ENCODE measurements around the gene KCNH2. TPM values are rescaled to one million over a fixed set of nuclear protein-coding genes. Genes with fewer than 3 reads are reported as not detected.

Gene KCNH2
- total and polyA plus RNA-seq, 2 of the 8 experiments (the other 6 are each of a cell fraction or from before 2014, with no cell fraction given) = 8.0 to 15.0 TPM

GRCh38 chr7:150972023-150972468 is 6.1 kb downstream of the KCNH2 start:
- ChIA-PET CTCF (ENCODE audit: partially characterized antibody) (interaction anchor here (2.4 to 27.0 kb wide), 4 partner anchors 2 to 37 kb away, joined by 17 to 797 read pairs (median 416); partner anchors contain the start of genes KCNH2 and NOS3), POLR2A (ENCODE audit: partially characterized antibody) (interaction anchor here (1.2 to 1.8 kb wide), 2 partner anchors 9 to 12 kb away, joined by 3 to 5 read pairs; no protein-coding TSS in a partner anchor)
- no peaks in the 10 kb centered on the region; the same call in 1 of the 2 replicates for H3K79me1 ChIP-seq (ENCODE audit: low read depth, low read length)
- H3K9ac ChIP-seq (replicated peaks in 1 of 4; ENCODE audit: extremely low read depth in 1 of 4, low read depth in 3 of 4, low read length in 3 of 4) = no peak overlapping the region
- no peak overlapping the region for H3K4me3 ChIP-seq (ENCODE audit: extremely low read depth in 1 of 4, insufficient read depth in 2 of 4, low read depth in 3 of 4, low read length in 4 of 4)
- H3K23me2 ChIP-seq (ENCODE audit: low read depth, low read length) = peaks cover 11% of the 10 kb centered on the region
- no peaks in the 10 kb centered on the region for H3K79me2 ChIP-seq (ENCODE audit: control insufficient read depth in 1 of 2, insufficient read depth in 2 of 2, low read length in 2 of 2)
- no peak overlapping the region for H3K23ac ChIP-seq (ENCODE audit: insufficient read length)
- no peak overlapping the region for H3K56ac ChIP-seq (replicated peaks; ENCODE audit: insufficient read length, low read depth, low read length)
- no peak for FAIRE-seq
- H3K27me3 ChIP-seq (replicated peaks in 1 of 4; ENCODE audit: control insufficient read depth in 3 of 4, extremely low read depth in 1 of 4, insufficient read depth in 3 of 4, low read length in 3 of 4) = peaks cover 0 to 16% (median 14%) of the 10 kb centered on the region in 4 experiments; a peak in 6 of 7 replicates
- H2BK12ac ChIP-seq (ENCODE audit: low read depth, low read length) = peak overlapping the region; percentile 90; the same call in 1 of the 2 replicates
- WGBS, 2 experiments (ENCODE audit: extremely low coverage in 1 of 2, insufficient coverage in 1 of 2, insufficient read length in 1 of 2, insufficient replicate concordance in 2 of 2, low coverage in 1 of 2, low lambda C conversion rate in 2 of 2, missing lambda C conversion rate in 1 of 2) = 87% methylated on average over 12 of the region's 12 CpGs; no CpG with 5 or more reads in 1 of the 2 experiments
- H3K4me1 ChIP-seq (replicated peaks in 1 of 4; ENCODE audit: control insufficient read depth in 3 of 4, insufficient read depth in 4 of 4, low read length in 3 of 4) = peaks cover 5 to 41% (median 35%) of the 10 kb centered on the region in 4 experiments
- H2BK20ac ChIP-seq (ENCODE audit: low read length) = no peak overlapping the region
- H4K91ac ChIP-seq (replicated peaks; ENCODE audit: insufficient read length, low read length) = peak overlapping the region; percentile 46
- H3K9me3 ChIP-seq (ENCODE audit: insufficient read depth in 2 of 2, low read depth in 1 of 2, low read length in 1 of 2) = no peaks in the 10 kb centered on the region
- DNase-seq (ENCODE audit: low read depth in 1 of 2, low spot score in 2 of 2) = no peak
- peaks cover under 1 to 5% of the 10 kb centered on the region in 2 experiments for H4K20me1 ChIP-seq (replicated peaks in 1 of 2; ENCODE audit: control insufficient read depth in 1 of 2, insufficient read depth in 2 of 2, low read length in 2 of 2)
- H2BK120ac ChIP-seq (replicated peaks; ENCODE audit: low read depth, low read length) = no peak overlapping the region
- no peak overlapping the region for H3K18ac ChIP-seq (ENCODE audit: extremely low read depth, low read length)
- H4K5ac ChIP-seq (ENCODE audit: insufficient read length, low read depth, low read length) = no peak overlapping the region
- H3K36me3 ChIP-seq (ENCODE audit: control insufficient read depth in 2 of 4, insufficient read depth in 4 of 4, low read length in 3 of 4) = no peaks in the 10 kb centered on the region
- no peak overlapping the region; the same call in 1 of the 2 replicates for H4K8ac ChIP-seq (ENCODE audit: extremely low read depth, insufficient read depth, low read length)
- H3K4ac ChIP-seq (replicated peaks; ENCODE audit: insufficient read length, low read depth, low read length) = no peak overlapping the region
- no peak overlapping the region for H2AK5ac ChIP-seq (ENCODE audit: low read depth, low read length)
- H2BK15ac ChIP-seq (ENCODE audit: low read length) = peak overlapping the region; percentile 81; the same call in 1 of the 2 replicates
- H3K27ac ChIP-seq (ENCODE audit: low read depth, low read length) = no peak overlapping the region
- H2BK5ac ChIP-seq (ENCODE audit: low read depth, low read length) = peak overlapping the region; percentile 44; the same call in 1 of the 2 replicates
- no peak overlapping the region for H3K14ac ChIP-seq (ENCODE audit: insufficient read length)
- H2AFZ ChIP-seq (ENCODE audit: low read length) = no peak overlapping the region
- H3K4me2 ChIP-seq (ENCODE audit: insufficient read depth in 1 of 2, low read depth in 2 of 2, low read length in 2 of 2) = no peak overlapping the region
- no peak for TF ChIP-seq BCL11A (IDR thresholded peaks at IDR 0.05; ENCODE audit: low read depth in 2 of 2, low read length in 2 of 2)
- no peak for TF ChIP-seq E2F6 (IDR thresholded peaks at IDR 0.05)
- TF ChIP-seq JUND (IDR thresholded peaks at IDR 0.05; ENCODE audit: low read length) = no peak
- TF ChIP-seq RNF2 (IDR thresholded peaks at IDR 0.05; ENCODE audit: borderline replicate concordance, low read depth, low read length, missing control alignments, poor library complexity, severe bottlenecking) = no peak
- no peak for TF ChIP-seq BRCA1 (IDR thresholded peaks at IDR 0.05; ENCODE audit: low read depth, low read length)
- no peak for TF ChIP-seq HDAC6 (IDR thresholded peaks at IDR 0.05; ENCODE audit: low read depth, low read length)
- no peak for TF ChIP-seq MAX (IDR thresholded peaks at IDR 0.05)
- TF ChIP-seq CEBPB (IDR thresholded peaks at IDR 0.05; ENCODE audit: low read depth, low read length) = no peak
- no peak for TF ChIP-seq MAFK (IDR thresholded peaks at IDR 0.05; ENCODE audit: low read depth, low read length)
- TF ChIP-seq KDM5A (IDR thresholded peaks at IDR 0.05; ENCODE audit: low read length) = no peak
- TF ChIP-seq POLR2AphosphoS5 (IDR thresholded peaks at IDR 0.05; ENCODE audit: low read depth, low read length) = no peak
- TF ChIP-seq ATF3 (IDR thresholded peaks at IDR 0.05; ENCODE audit: insufficient read depth, low read depth, low read length) = no peak

Data from H1 (cell line).